Chondrocyte (in vitro differentiated cells): Measurements from ENCODE around the gene ETNK2. TPM values are rescaled to one million over a fixed set of nuclear protein-coding genes. Genes with fewer than 3 reads are reported as not detected.

ENCODE experiments used
- DNase-seq: peaks from one replicate; pipeline ENCODE4 v3.0.0; 2021; ENCODE audit warnings: mixed read lengths, low spot score
- H3K27ac Mint-ChIP-seq: one replicate; pipeline ENCODE4 v1.8.0; 2021; ENCODE audit warnings: mild to moderate bottlenecking, moderate library complexity, mixed read lengths; ENCODE audit not compliant: unreplicated experiment
- H3K27me3 Mint-ChIP-seq: 2 replicates; pipeline ENCODE4 v1.8.0; 2021; ENCODE audit warnings: low read depth, mixed read lengths
- H3K36me3 Mint-ChIP-seq: 2 replicates; pipeline ENCODE4 v1.8.0; 2021; ENCODE audit warnings: low read depth, mixed read lengths
- H3K4me1 Mint-ChIP-seq: 2 replicates; pipeline ENCODE4 v1.8.0; 2021; ENCODE audit warnings: low read depth, mild to moderate bottlenecking, mixed read lengths
- H3K4me3 Mint-ChIP-seq: one replicate; pipeline ENCODE4 v1.8.0; 2021; ENCODE audit warnings: mild to moderate bottlenecking, moderate library complexity, mixed read lengths; ENCODE audit not compliant: unreplicated experiment
- H3K9me3 Mint-ChIP-seq: 2 replicates; pipeline ENCODE4 v1.8.0; 2021; ENCODE audit warnings: low read depth, mixed read lengths
- total RNA-seq: library from RNA; stranded (reverse); gene quantifications from 3 replicates; pipeline ENCODE4 v1.2.1, GENCODE V29; 2021
- TF ChIP-seq, protein P1 (sequence below): fragments of 200-600 bp; sonication (generic); IDR thresholded peaks from 2 replicates; pipeline ENCODE4 v1.5.0; 2021; ENCODE audit warnings: antibody characterized with exemption, mild to moderate bottlenecking, moderate library complexity

The ETNK2 gene
- total RNA-seq, 1 donor from 2014 or later = 10.2 TPM

DNA sequence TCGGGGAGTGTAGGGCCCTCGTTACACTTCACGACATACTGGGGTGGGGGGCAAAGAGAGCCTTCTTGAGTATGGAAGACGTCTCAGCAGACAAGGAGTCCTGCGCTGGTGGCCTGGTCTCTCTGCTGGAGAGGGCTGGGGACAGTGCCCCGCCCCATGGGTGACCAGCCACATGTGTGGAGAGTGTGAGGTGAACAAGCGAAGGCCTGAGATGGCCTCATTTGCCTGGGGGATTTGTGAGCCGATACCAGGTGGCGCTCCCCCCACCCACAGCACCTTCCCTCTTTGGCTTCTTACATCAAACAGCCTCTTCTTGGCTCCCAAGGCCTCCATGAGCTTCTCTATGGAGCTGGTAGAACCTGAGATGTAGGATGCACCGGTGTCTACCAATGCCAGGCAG lies 4.0 kb upstream of the ETNK2 start:
- no peak overlapping the region for H3K4me3 Mint-ChIP-seq
- TF ChIP-seq, protein P1, sequence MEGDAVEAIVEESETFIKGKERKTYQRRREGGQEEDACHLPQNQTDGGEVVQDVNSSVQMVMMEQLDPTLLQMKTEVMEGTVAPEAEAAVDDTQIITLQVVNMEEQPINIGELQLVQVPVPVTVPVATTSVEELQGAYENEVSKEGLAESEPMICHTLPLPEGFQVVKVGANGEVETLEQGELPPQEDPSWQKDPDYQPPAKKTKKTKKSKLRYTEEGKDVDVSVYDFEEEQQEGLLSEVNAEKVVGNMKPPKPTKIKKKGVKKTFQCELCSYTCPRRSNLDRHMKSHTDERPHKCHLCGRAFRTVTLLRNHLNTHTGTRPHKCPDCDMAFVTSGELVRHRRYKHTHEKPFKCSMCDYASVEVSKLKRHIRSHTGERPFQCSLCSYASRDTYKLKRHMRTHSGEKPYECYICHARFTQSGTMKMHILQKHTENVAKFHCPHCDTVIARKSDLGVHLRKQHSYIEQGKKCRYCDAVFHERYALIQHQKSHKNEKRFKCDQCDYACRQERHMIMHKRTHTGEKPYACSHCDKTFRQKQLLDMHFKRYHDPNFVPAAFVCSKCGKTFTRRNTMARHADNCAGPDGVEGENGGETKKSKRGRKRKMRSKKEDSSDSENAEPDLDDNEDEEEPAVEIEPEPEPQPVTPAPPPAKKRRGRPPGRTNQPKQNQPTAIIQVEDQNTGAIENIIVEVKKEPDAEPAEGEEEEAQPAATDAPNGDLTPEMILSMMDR = no peak
- no peaks in the 10 kb centered on the region for H3K9me3 Mint-ChIP-seq
- no peak overlapping the region for H3K27ac Mint-ChIP-seq
- peak; percentile 54 for DNase-seq
- H3K36me3 Mint-ChIP-seq = no peaks in the 10 kb centered on the region
- H3K27me3 Mint-ChIP-seq = peaks cover 15% of the 10 kb centered on the region
- H3K4me1 Mint-ChIP-seq = peaks cover 4% of the 10 kb centered on the region

DNA sequence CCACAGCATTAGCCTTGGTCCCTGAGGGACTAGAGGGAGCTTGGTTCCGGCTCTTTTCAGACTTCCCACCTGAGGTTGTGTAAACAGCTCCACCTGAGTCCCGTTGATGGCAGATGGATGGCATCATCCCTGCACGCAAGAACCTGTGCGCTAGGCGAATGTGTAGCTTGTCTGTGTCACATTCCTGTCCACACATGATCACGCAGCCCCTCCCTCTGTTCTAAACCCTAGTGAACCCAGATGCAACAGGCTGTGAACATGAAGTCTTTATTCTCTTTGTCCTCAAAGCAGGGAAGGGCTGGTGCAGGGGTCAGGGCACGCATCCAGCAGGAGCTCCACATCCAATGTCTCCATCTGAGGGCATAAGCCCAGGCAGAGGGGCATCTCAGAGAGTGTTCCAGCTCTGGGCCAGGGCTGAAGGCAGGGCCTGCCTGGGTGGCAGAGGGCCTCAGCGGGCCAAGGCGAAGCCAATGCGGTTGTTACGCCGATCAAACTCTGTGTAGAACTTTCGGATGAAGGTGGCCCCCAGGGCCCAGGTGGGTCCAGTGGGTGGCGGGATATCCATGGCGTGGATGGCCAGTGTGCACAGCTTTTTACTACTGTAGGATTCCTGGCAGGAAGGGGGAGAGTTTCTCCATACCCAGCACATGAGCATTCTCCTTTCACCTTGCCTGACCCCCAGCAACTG lies 2.9 kb upstream of the ETNK2 start:
- peaks cover 15% of the 10 kb centered on the region for H3K4me1 Mint-ChIP-seq
- H3K36me3 Mint-ChIP-seq = no peaks in the 10 kb centered on the region
- no peaks in the 10 kb centered on the region for H3K9me3 Mint-ChIP-seq
- DNase-seq = peak; percentile 68
- no peak overlapping the region for H3K4me3 Mint-ChIP-seq
- no peak overlapping the region for H3K27ac Mint-ChIP-seq
- H3K27me3 Mint-ChIP-seq = peaks cover 9% of the 10 kb centered on the region
- TF ChIP-seq, protein P1 = no peak

DNA sequence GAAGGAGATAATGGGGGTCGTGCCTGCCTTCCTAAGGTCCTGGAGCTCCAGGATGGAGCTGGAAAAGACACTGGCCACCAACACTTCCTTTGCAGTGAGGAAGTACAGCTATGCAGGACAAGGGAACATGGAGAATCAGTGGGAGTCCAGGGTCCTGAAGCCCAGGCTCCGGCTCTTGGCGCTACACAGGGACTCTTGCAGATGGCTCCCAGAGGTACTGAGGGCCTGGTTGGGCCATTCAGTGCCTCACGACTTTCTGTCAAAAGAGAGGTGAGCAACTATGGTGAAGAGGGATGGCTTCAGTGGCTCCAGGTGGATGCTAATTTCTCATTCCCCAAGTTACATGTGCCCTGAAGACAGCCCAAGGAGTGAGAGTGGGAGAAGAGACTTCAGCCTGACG lies 1.8 kb upstream of the ETNK2 start:
- no peaks in the 10 kb centered on the region for H3K9me3 Mint-ChIP-seq
- TF ChIP-seq, protein P1 = no peak
- H3K4me1 Mint-ChIP-seq = peaks cover 15% of the 10 kb centered on the region
- no peak overlapping the region for H3K27ac Mint-ChIP-seq
- DNase-seq = peak; percentile 50
- no peak overlapping the region for H3K4me3 Mint-ChIP-seq
- no peaks in the 10 kb centered on the region for H3K36me3 Mint-ChIP-seq
- H3K27me3 Mint-ChIP-seq = peaks cover 9% of the 10 kb centered on the region

DNA sequence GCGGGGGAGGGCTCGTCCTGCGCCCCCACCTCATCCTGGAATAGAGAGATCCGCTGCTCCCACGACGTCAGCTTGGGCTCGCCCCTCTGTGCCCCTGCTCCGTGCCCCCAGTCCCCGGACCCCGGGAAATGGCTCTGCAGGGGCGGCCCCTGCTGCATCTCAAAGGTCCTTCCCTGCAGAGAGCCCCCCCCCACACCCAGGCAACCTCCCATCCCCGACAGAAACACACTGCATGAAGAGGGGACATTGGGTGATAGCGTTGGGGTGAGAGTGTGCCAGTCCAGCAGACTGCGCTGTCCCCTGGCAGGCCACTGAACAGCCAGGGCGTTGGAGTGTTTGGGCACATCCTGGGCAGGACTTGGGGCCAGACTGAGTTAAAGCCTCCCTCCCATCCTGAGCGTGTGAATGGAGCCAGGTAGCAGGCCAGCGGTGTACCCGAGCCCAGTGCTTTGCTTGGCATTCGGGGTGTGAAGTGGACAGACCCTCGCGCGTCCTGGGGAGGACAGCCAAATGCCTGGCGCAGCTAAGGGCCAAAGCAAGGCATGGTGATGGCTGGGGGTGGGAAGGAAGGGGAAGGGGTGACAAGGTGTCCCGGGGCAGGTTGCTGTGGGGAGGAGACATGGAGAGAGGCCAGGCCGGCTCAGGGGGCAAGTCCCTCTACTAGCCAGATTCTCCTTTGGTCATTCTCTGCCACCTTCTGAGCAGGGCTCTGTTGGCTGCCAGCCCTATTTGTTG lies 633 bp upstream of the ETNK2 start:
- Mint-ChIP-seq H3K4me3 (peak overlapping the region; percentile 71), H3K9me3 (no peaks in the 10 kb centered on the region), H3K4me1 (peaks cover 15% of the 10 kb centered on the region), H3K27ac (no peak overlapping the region), H3K27me3 (peaks cover 7% of the 10 kb centered on the region), H3K36me3 (no peaks in the 10 kb centered on the region)
- DNase-seq = peak; percentile 87
- TF ChIP-seq, protein P1 = no peak

DNA sequence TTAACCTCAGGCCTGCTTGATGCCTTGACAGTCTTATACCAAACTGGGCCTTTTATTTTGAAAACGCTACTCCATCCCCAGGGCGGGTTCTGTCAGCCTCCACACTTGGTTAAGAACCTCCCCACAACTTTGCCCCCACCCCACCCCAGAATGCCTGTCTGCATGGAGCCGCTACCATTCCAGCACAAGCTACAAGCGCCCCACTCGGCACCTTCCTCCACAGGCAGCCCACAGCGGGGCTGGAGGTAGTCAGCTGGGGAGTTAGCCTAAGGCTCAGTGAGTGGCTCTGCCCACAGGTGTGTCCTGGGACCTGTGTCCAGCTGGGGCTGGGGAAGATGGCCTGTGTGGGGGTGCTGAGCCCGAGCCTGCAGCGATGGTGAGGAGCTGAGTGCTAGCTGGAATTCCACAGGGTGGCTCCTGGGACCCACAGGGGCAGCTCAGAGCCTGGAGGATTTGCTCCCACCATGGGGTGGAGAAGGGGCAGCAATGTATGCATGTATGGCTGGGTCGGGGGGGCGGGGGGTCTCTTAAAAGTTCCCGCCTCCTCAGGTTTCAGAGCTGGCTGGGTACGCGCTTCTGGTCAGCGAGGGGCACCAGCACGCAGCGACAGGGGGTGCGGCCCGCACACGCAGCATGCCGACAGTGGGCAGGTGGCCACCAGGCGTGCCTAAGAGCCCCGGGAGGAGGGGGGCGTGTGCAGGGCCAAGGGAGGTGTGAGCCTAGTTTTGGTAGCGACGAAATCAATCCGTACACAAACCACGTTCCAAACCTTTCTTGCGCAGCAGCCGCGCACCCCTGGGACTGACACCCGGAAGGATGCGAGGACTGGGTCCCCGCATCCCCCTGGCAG lies 917 bp downstream of the ETNK2 start:
- TF ChIP-seq, protein P1 = no peak
- Mint-ChIP-seq H3K36me3 (no peaks in the 10 kb centered on the region), H3K27ac (peak overlapping the region; percentile 49), H3K9me3 (no peaks in the 10 kb centered on the region), H3K4me1 (peaks cover 15% of the 10 kb centered on the region), H3K4me3 (peak overlapping the region; percentile 65), H3K27me3 (no peaks in the 10 kb centered on the region)
- DNase-seq = peak; percentile 85
